SKM-1 (cell line): ENCODE results near the gene RABGAP1L.
"Not testable (repeated sequence)": the region's sequence is repeated elsewhere in the genome, so short reads cannot be mapped to it uniquely, and the experiment has no call there.

Experiments
- DNase-seq: peaks from one replicate; lab custom pipeline; 2025; ENCODE audit not compliant: unreplicated experiment; lab: John Stamatoyannopoulos, UW

The RABGAP1L gene

DNA sequence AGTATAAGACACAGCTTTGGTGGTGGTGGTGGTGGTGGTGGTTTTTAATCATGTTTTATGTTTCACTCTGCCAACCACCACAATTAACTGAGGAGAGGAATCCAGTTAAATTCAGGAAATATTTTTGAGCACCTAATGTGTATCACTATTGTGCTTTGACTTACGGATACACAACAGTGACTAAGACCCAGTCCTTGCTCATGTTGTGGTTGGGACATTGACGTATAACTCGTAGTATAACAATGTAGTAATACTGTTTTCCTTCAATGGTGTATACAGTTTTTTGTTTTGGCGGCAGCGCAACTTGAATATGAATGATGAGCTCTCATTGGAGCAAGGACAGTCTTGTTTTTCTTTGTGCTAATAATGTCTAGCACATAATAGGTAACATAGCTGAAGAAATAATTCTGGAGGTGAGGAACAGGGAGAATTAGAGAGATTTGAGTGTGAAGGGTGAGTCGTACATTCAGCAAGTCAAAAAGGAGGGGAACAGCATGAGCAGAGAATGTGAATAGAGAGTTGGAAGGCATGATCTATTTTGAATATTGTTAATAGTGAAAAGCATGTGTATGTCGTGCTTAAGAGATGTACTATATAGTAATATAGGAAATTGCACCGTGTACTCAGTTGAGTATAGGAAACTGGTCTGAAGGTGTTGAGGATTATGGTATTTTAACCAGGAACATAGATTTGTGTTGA is 845.9 kb downstream of the RABGAP1L start:
- DNase-seq, result no peak

DNA sequence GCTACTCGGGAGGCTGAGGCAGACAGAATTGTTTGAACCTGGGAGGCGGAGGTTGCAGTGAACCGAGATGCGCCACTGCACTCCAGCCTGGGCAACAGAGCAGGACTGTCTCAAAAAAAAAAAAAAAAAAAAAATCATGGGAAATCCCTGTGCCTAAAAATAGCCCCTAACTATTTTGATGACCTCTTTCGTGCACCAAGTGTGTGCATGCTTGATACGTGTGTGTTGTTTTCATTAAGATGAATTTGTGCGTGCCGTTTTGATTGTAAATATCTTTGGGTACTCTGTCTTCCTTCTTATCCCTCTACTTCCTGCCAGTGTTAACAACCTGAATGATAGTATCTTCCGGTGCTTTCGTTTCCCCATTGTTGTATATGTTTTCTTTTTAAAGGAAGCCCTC is 850.2 kb downstream of the RABGAP1L start:
- DNase-seq, result no peak

DNA sequence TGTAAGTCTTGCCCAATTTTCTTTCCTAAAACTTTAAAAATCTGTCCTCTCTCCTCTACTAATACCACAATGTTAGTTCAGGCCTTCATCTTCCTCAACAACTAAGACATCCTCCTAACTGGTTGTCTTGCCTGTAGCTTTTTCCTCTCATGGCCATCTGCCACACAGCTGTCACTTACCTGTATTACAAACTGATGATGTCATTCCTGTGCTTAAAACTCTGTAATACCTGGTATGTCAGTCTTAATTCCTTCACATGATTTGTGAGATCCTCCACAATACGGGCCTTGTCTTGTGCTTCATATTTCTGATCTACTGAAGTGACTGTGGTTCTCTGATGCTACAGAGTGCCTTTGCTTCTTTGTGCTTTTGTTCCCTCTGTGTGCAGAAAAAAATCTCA is 854.1 kb downstream of the RABGAP1L start:
- no peak for DNase-seq

DNA sequence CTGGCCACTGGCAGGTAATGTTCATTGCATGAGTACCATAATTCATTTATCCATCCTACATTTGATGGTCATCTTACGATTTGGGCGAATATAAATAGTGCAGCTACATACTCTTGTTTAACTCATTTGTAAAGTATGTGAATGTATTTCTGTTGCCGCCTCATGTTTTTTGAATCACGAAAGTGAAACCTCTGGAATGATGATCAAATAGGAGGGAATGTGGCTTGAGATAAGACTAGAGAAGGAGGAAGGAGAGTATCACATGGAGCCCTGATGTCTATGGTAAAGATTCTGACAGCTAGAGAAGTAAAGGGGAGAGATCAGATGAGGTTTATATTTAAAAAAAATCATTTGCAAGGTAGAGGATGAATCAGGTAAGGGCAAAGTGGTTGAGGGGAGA is 855.9 kb downstream of the RABGAP1L start:
- no peak for DNase-seq

DNA sequence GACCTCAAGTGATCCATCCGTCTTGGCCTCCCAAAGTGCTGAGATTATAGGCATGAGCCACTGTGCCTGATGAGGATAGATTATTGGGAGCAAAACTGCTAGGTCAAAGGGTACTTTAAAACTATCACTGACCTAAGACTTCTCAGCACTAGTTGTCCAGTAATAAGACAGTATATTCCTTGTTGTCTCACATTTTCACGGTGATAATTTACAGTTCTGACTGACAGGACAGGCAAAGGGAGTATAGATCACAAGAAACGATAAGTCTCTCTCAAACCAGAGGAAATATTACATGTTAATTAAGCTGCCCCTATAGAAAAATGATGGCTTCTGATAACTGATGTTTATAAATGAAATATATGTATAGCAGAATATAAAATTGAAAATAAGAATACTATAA is 860.2 kb downstream of the RABGAP1L start:
- no peak for DNase-seq

DNA sequence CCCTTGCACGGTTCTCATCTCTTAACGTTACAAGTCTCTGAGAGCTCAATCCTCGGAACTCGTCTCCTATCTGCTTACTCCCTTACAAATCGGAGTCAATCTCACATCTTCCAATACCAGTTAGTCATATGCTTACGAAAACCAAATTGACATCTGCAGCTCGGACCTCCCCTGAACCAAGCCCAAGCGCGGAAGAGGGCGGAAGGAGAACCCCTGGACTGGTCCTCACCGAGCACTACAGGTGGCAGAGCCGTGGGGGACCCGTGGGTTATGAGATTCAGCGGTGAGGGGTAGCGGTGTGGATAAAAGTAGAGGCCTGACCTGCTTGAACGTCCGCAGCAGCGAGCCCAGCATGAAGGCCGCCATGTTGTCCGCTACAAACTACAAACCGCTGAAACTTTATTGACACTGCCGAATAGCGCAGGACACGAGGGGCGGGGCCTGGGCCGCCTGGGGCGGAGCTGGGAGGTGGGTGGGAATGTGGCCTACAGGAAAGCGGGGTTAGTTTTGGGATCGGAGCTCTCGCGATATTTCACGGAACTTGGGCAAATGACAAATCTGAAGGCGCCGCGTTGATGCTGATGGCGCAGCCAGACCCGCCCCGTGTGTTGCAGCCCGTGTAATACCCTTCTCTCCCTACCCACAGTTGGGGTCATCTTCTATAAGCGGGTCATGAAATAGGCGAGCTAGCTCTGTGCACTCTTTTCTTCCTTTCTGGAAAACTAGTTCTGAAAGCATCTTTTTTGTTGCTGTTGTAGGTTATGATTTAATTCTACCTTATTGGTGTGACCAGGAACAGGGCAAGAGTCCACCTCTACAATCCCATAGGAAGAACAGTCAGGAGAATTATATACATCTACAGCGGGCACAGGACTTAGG is 864.0 kb downstream of the RABGAP1L start, which contains the start of gene MRPS14:
TSS of gene MRPS14 (minus strand) at position 383 of the 879 bp plus-strand sequence. CDS start at position 366, 17 bp downstream.
- DNase-seq, result peak; percentile 98

DNA sequence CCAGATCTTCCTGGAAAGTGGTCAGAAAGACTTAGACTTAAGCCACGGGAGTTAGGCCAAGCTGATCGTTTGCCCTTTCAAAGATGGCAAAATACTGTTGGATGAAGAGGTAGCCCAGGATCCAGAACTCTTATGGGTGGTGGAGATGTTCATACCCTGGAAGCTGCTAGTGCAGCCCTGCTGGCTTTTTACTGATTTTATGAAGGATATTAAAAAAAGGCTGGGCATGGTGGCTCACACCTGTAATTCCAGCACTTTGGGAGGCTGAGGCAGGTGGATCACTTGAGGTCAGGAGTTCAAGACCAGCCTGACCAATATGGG is 864.6 kb downstream of the RABGAP1L start:
- not testable (repeated sequence) for DNase-seq

DNA sequence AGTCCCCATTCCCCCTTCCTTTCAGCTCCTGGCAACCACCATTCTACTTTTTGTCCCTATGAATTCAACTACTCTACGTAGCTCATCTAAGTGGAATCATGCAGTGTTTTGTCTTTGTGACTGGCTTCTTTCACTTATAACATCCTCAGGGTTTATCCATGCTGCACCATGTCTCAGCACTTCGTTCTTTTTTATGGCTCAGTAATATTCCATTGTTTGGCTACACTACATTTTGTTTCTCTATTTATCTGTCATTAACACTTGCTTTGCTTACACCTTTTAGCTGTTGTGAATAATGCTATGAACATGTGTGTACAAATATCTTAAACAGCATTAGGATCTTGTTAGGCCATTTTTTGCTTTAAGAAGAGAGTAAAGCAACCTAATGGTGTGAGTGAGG is 865.5 kb downstream of the RABGAP1L start:
- DNase-seq, result no peak

DNA sequence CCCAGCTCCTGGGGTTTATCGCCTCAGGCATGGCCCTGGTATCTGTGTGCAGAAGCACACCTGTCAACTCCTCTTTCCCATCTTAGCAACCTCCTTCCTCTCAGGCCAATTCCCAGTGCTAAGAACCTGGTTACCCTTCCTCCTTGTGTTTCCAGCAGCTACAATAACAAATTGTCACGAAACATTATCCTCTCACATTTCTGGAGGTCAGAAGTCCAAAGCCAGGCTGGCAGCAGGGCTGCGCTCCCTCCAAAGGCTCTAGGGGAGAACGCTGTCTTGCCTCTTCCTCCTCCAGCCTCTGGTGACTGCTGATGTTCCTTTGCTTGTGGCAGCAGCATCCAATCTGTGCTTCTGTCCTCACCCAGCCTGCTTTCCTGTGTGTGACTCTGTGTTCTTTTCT is 874.6 kb downstream of the RABGAP1L start:
- no peak for DNase-seq

DNA sequence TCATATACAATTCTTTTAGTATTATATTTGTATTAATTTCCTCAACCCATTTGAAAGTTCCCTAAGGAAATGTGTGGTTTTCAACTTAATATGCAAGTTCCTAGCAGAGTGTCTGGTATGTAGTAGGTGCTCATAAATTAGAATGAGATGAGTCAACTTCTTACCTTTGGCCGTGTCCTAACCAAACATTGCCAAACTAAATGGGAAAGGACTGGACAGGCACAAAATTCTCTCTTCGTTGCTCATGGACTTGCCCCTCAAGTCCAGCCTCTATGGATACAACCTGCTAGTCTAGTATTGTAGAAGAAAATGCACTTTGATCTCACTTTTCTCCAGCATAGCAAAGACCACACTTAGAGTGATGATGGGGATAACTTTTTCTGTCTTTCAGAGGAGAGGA is 875.5 kb downstream of the RABGAP1L start:
- DNase-seq, result no peak

DNA sequence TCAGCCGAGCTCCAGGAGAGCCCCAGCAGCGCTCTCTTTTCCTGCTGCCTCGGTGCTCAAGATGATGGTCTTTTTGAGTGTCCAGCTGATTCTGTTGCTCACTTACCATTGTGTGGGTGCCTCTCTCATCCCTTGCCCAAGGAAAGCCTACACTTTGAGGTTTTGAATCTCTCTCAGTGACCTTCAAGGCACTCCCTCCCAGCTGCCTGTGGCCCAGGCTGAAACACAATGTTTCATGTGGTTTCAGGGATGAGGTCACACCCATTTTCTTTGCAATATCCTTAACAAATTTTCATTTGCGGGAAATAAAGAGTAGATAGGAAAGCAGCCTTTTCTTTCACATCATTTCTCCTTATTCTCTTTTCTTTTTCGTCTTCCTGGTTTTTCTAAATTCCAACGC is 876.5 kb downstream of the RABGAP1L start:
- no peak for DNase-seq

DNA sequence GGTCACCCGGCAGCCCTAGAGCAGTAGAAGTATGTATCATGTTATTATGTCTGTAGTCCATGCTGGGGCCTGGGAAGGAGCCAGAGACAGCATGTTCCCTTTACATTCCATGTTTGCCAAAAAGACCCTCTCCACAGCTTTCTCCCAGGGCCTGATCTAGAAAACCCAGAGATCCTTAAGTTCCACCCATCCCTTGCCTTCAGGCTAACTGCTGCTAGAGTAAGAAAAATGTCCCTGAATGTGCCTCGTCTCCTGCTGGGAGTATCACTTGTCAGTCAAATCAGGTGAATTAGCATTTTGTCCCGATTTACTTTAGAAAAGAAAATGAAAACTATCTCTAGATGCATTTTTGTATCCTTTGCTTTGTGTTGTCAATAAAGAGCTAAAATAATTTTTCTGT is 877.2 kb downstream of the RABGAP1L start:
- no peak for DNase-seq

DNA sequence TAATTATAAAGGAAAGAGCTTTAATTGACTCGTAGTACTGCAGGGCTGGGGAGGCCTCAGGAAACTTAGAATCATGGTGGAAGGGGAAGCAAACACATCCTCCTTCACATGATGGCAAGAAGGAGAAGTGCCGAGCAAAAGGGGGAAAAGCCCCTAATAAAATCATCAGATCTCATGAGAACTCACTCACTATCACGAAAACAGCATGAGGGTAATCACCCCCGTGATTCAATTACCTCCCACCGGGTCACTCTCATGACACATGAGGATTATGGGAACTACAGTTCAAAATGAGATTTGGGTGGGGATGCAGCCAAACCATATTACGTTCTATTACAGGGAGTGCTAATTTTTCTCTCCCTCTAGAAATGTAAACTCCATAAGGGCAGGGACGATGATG is 878.1 kb downstream of the RABGAP1L start:
- DNase-seq, result no peak

DNA sequence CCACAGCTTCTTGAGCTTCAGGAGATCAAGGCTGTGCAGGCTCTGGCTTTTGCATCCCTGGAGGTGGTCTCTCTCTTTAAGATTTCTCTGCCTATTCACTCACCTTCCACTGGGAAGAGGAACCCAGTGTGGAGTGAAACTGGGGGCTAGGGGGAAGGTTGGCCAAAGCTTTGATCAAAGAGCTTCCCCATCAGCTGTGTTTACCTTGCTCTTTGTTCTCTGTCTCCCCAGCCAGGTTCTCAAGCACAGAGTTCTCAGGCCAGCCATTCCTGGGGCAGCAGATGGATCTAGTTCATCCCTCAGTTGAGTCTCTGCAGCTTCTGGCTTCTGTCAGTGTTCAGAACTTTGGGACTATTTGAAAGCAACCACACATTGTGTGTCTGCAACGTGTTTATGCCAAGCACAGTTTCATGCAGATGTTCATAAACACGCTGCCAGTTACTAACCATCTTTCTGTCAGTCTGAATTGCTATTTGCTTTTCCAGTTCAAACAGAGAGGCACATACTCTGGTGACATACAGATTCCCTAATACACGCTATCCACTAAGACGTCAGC is 881.1 kb downstream of the RABGAP1L start:
- no peak for DNase-seq

DNA sequence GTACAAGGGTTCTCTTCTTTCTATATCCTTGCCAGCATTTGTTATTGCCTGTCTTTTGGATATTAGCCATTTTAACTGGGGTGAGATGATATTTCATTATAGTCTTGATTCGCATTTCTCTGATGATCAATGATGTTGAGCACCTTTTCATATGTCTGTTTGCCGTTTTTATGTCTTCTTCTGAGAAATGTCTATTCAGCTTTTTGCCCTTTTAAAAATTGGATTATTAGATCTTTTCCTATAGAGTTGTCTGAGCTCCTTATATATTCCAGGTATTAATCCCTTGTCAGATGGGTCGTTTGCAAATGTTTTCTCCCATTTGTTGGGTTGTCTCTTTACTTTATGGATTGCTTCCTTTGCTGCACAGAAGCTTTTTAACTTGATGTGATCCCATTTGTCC is 883.3 kb downstream of the RABGAP1L start:
- no peak for DNase-seq

DNA sequence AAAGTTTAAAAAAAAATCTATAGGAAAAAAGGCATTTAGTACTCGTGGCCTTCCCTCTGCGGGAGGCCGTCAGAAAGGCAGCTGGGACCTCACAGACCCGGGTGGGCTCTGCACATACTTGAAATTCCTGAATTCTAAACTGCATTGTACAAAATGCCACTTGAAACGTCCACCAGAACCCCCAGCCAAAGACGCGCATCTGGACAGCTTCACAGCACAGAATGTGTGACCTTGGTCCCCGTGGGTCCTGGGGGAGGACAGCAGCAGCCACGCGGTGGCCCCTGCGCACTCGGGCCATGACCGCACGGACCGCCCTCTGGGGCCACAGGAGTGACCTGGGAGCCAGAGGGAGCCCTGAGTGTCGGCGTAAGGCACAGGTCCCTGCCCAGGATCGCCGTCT is 884.5 kb downstream of the RABGAP1L start:
- no peak for DNase-seq

DNA sequence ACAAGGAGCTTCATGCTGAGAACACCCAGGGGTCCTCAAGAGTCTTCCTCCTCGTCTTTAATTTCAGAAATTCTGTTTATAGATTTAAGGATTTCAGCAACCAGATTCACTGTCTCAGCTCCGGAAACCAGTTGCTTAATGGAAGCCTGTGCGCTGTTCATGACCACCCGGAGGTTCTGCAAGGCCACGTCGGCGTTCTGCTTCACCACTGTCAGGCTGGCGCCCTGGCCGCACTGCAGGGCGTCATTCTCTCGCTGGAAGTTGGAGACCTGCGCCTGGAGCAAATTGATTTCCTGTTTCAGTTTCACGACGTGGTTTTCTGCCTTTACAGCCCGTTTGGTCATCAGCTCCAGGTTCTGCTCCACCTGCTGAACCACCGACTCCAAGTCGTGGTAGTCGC is 885.3 kb downstream of the RABGAP1L start:
- not testable (repeated sequence) for DNase-seq
